GM12892 (cell line): ENCODE measurements around the gene TMED6.
"Not testable (repeated sequence)": the region's sequence is repeated elsewhere in the genome, so short reads cannot be mapped to it uniquely, and the experiment has no call there.

ENCODE experiments used
- DNase-seq: peaks from one replicate; pipeline ENCODE4 v3.0.0; 2011; ENCODE audit not compliant: insufficient read length
- FAIRE-seq: peaks from 2 replicates; lab custom pipeline; 2011; peaks lifted over from hg19 to GRCh38; lab: Jason Lieb, UNC
- POLR2A ChIP-seq: IDR thresholded peaks from 2 replicates; pipeline ENCODE4 v1.6.1; 2011; ENCODE audit warnings: low read depth, low read length, control low read depth
- POLR2AphosphoS5 ChIP-seq: IDR thresholded peaks from 2 replicates; pipeline ENCODE4 v1.6.1; 2011; ENCODE audit warnings: low read depth, low read length, control low read depth
- TAF1 ChIP-seq: IDR thresholded peaks from 2 replicates; pipeline ENCODE4 v1.6.1; 2011; ENCODE audit warnings: low read depth, mild to moderate bottlenecking, control low read depth, low read length, borderline replicate concordance

TMED6 gene

GRCh38 chr16:69307856-69308255, 43.7 kb downstream of the TMED6 start:
- TF ChIP-seq POLR2AphosphoS5 (no peak), POLR2A (no peak), TAF1 (no peak)
- no peak for DNase-seq
- no peak for FAIRE-seq

- FAIRE-seq (no peak), DNase-seq (no peak)
- no peak for TF ChIP-seq TAF1
- TF ChIP-seq POLR2A = no peak
- no peak for TF ChIP-seq POLR2AphosphoS5
Observed at GRCh38 chr16:69307091-69307490, 44.5 kb downstream of the TMED6 start.

- TF ChIP-seq POLR2AphosphoS5 (no peak), POLR2A (no peak), TAF1 (no peak)
- FAIRE-seq (no peak), DNase-seq (no peak)
Observed at GRCh38 chr16:69306031-69306430, 45.6 kb downstream of the TMED6 start.

GRCh38 chr16:69302301-69302700, 49.3 kb downstream of the TMED6 start:
- no peak for TF ChIP-seq POLR2AphosphoS5
- no peak for TF ChIP-seq POLR2A
- TF ChIP-seq TAF1 = no peak
- DNase-seq (no peak), FAIRE-seq (no peak)

- TF ChIP-seq POLR2AphosphoS5 (no peak), POLR2A (no peak), TAF1 (no peak)
- FAIRE-seq (no peak), DNase-seq (no peak)
Observed at GRCh38 chr16:69301861-69302260, 49.7 kb downstream of the TMED6 start.

GRCh38 chr16:69301187-69301586, 50.4 kb downstream of the TMED6 start:
- TF ChIP-seq POLR2AphosphoS5 = no peak
- TF ChIP-seq POLR2A = no peak
- TF ChIP-seq TAF1 = no peak
- no peak for DNase-seq
- FAIRE-seq = no peak

GRCh38 chr16:69298261-69298660, 53.3 kb downstream of the TMED6 start:
- no peak for TF ChIP-seq POLR2AphosphoS5
- DNase-seq (no peak), FAIRE-seq (no peak)

GRCh38 chr16:69296771-69297170, 54.8 kb downstream of the TMED6 start:
- not testable (repeated sequence) for DNase-seq, FAIRE-seq

GRCh38 chr16:69294051-69294450, 57.5 kb downstream of the TMED6 start:
- no peak for DNase-seq
- TF ChIP-seq TAF1 (no peak), POLR2A (no peak), POLR2AphosphoS5 (no peak)
- FAIRE-seq = no peak

GRCh38 chr16:69293401-69293800, 58.2 kb downstream of the TMED6 start:
- TF ChIP-seq TAF1 (no peak), POLR2AphosphoS5 (no peak), POLR2A (no peak)
- FAIRE-seq (no peak), DNase-seq (no peak)
